Colonic mucosa (tissue), 4 donors: ENCODE data around the gene GORASP2. TPM values are rescaled to one million over a fixed set of nuclear protein-coding genes. Genes with fewer than 3 reads are reported as not detected.

Experiments used
- DNase-seq: peaks from one replicate; pipeline ENCODE4 v3.0.0-alpha.2; 2020
- H3K27ac ChIP-seq: fragments of 200-600 bp; one replicate; pipeline ENCODE4 v1.8.0; 2021
- H3K27me3 ChIP-seq: fragments of 200-600 bp; one replicate; pipeline ENCODE4 v1.8.0; 2021
- H3K36me3 ChIP-seq: fragments of 200-600 bp; one replicate; pipeline ENCODE4 v1.8.0; 2021
- H3K4me1 ChIP-seq: fragments of 200-600 bp; one replicate; pipeline ENCODE4 v1.8.0; 2021; ENCODE audit warnings: mild to moderate bottlenecking
- H3K4me3 ChIP-seq: fragments of 200-600 bp; one replicate; pipeline ENCODE4 v1.8.0; 2021
- H3K9ac ChIP-seq, 2 donors: one replicate each; pipeline ENCODE4 v1.7.0; 2013; ENCODE audit warnings: control low read depth in 2 of 2, low read depth in 2 of 2, low read length in 2 of 2
- H3K9me3 ChIP-seq: fragments of 200-600 bp; one replicate; pipeline ENCODE4 v1.8.0; 2021
- CTCF ChIP-seq: fragments of 200-600 bp; IDR thresholded peaks from one replicate; pipeline ENCODE4 v1.8.0; 2022; ENCODE audit warnings: antibody characterized with exemption, mild to moderate bottlenecking
- intact Hi-C: fragments of 100-400 bp; cut with DNase I; formaldehyde crosslinking; loops from one replicate; pipeline ENCODE4 v1.14.1; 2022
- total RNA-seq, 2 donors: library from RNA; stranded (reverse); fragmentation: NEBNext Ultra II Directional in 1 of 2; extraction: Animal tissue kit (Norgen Biotek cat#: 25700) in 1 of 2; gene quantifications; one replicate each; pipeline ENCODE4 v1.2.1, GENCODE V29; 2021
- donor health status: healthy.
- donor health status: DM: no; HTN: no; CAD: no.
- donor health status: DM: no; HTN: no; CAD: no.

GORASP2 gene
- total RNA-seq, 2 donors from 2014 or later: 78.4 to 79.8 TPM

- Histone ChIP-seq H3K9ac (no peak overlapping the region), H3K36me3 (no peaks in the 10 kb centered on the region), H3K27me3 (no peaks in the 10 kb centered on the region), H3K27ac (no peak overlapping the region), H3K4me3 (peak overlapping the region; percentile 72), H3K4me1 (peaks cover 3% of the 10 kb centered on the region), H3K9me3 (no peaks in the 10 kb centered on the region)
- DNase-seq: no peak
- intact Hi-C loops: loop anchor here (2.0 to 5.0 kb wide), 2 partner anchors 185 to 444 kb away; no protein-coding TSS in a partner anchor
- TF ChIP-seq CTCF: no peak
These were observed 43.5 kb downstream of the GORASP2 start for GRCh38 chr2:170972296-170973224.

GRCh38 chr2:170973225-170973491 lies 44.1 kb downstream of the GORASP2 start:
- intact Hi-C loops: loop anchor here (2.0 to 5.0 kb wide), 2 partner anchors 184 to 444 kb away; no protein-coding TSS in a partner anchor
- Histone ChIP-seq H3K27ac (no peak overlapping the region), H3K9ac (peak overlapping the region in 1 of 2 donors; percentile 57)

GRCh38 chr2:170973492-170974303 lies 44.6 kb downstream of the GORASP2 start:
- peak; percentile 91 for TF ChIP-seq CTCF
- peak overlapping the region; percentile 47 for H3K27ac ChIP-seq
- peak overlapping the region; percentile 57 to 70 for H3K9ac ChIP-seq

More at GRCh38 chr2:170973225-170973491, 44.1 kb downstream of the GORASP2 start:
- Histone ChIP-seq H3K9me3 (no peaks in the 10 kb centered on the region), H3K36me3 (no peaks in the 10 kb centered on the region), H3K4me3 (peak overlapping the region; percentile 72), H3K4me1 (peaks cover 3% of the 10 kb centered on the region), H3K27me3 (no peaks in the 10 kb centered on the region)
- TF ChIP-seq CTCF: no peak
- DNase-seq: no peak

GRCh38 chr2:170974304-170974993 lies 45.4 kb downstream of the GORASP2 start:
- Histone ChIP-seq H3K9ac (peak overlapping the region; percentile 57 to 70), H3K27ac (no peak overlapping the region), H3K4me1 (peaks cover 3% of the 10 kb centered on the region), H3K4me3 (peak overlapping the region; percentile 72), H3K9me3 (no peaks in the 10 kb centered on the region), H3K27me3 (no peaks in the 10 kb centered on the region), H3K36me3 (no peaks in the 10 kb centered on the region)
- no peak for TF ChIP-seq CTCF
- DNase-seq: peak; percentile 29
- intact Hi-C loops: loop anchor here (5.0 kb wide), 1 partner anchor 183 kb away; no protein-coding TSS in a partner anchor

More at GRCh38 chr2:170973492-170974303, 44.6 kb downstream of the GORASP2 start:
- Histone ChIP-seq H3K9me3 (no peaks in the 10 kb centered on the region), H3K4me3 (peak overlapping the region; percentile 72), H3K27me3 (no peaks in the 10 kb centered on the region), H3K4me1 (peaks cover 3% of the 10 kb centered on the region), H3K36me3 (no peaks in the 10 kb centered on the region)
- DNase-seq: peak; percentile 88
- intact Hi-C loops: loop anchor here (2.0 to 5.0 kb wide), 2 partner anchors 184 to 443 kb away; no protein-coding TSS in a partner anchor
